PC-9 (cell line): ENCODE measurements around the gene KIAA0753.

Experiments used
- CTCF ChIP-seq: fragments of 200-600 bp; sonication (generic); conservative IDR thresholded peaks from 2 replicates; pipeline ENCODE4 v1.6.1; 2017; ENCODE audit warnings: mixed run types, antibody characterized with exemption, mild to moderate bottlenecking, moderate library complexity
- EZH2 ChIP-seq: fragments of 200-600 bp; sonication (generic); IDR thresholded peaks from 2 replicates; pipeline ENCODE4 v1.8.0; 2017; ENCODE audit warnings: antibody characterized with exemption, low read depth

GRCh38 chr17:6654841-6655731 lies 14.6 kb upstream of the KIAA0753 start:
- TF ChIP-seq CTCF, result no peak
- no peak for TF ChIP-seq EZH2
